HCT116 (cell line): ENCODE measurements around the gene TLE5. TPM values are rescaled to one million over a fixed set of nuclear protein-coding genes. Genes with fewer than 3 reads are reported as not detected.

Source experiments
- ATAC-seq: fragments of 200-7000 bp; cut with Tn5 transposase; 2 replicates; pipeline ENCODE4 v1.9.1; 2020; ENCODE audit warnings: mild to moderate bottlenecking, moderate library complexity
- BruUV-seq: library from RNA; stranded (reverse); fragments of 400-500 nt; replicated peaks from 2 replicates; lab custom pipeline; 2021; lab: Mats Ljungman, UMichigan
- CTCF ChIA-PET: fragments of 300-600 bp; sonication (Branson Sonifier 250); formaldehyde crosslinking; loops from one replicate; lab custom pipeline; 2021; ENCODE audit warnings: antibody characterized with exemption; lab: Charles Lee
- POLR2A ChIA-PET: fragments of 300-600, 350-600 bp; sonication (Branson Sonifier 250); formaldehyde crosslinking; loops from one replicate; lab custom pipeline; 2021; ENCODE audit warnings: antibody characterized with exemption; lab: Charles Lee
- RAD21 ChIA-PET, 2 experiments: fragments of 300-600 bp; sonication (Branson Sonifier 250); formaldehyde crosslinking; loops; one replicate each; lab custom pipeline; 2023; ENCODE audit warnings: low total read pairs in 2 of 2; ENCODE audit not compliant: uncharacterized antibody in 2 of 2, unreplicated experiment in 2 of 2, low non-redundant PET in 1 of 2; lab: Charles Lee
- DNase-seq: peaks from one replicate; pipeline ENCODE4 v3.0.0-alpha.2; 2010; ENCODE audit warnings: low read depth, low spot score
- H2AFZ ChIP-seq: fragments of 200-600 bp; shearing (Covaris generic), sonication (generic); 2 replicates; pipeline ENCODE4 v1.6.1; 2017; ENCODE audit warnings: low read depth, mixed run types, mixed read lengths, antibody characterized with exemption, low read length; ENCODE audit not compliant: poor library complexity, severe bottlenecking
- H3K27ac ChIP-seq: 2 replicates; pipeline ENCODE4 v1.5.1; 2012; ENCODE audit warnings: low read depth, low read length
- H3K27me3 ChIP-seq: fragments of 200-600 bp; sonication (generic); 2 replicates; pipeline ENCODE4 v1.6.1; 2016; ENCODE audit warnings: mixed run types, low read length, mixed read lengths; ENCODE audit not compliant: insufficient read depth
- H3K36me3 ChIP-seq, 2 experiments: fragments of 200-500 bp in 1 of 2; fragments of 200-600 bp in 1 of 2; sonication (Bioruptor generic) in 1 of 2; sonication (generic) in 1 of 2; 2 replicates each; pipeline versions ENCODE4 v1.5.1 to v1.6.1; 2014 to 2016; ENCODE audit warnings: low read length in 2 of 2, inconsistent platforms in 1 of 2, mixed read lengths in 1 of 2, mixed run types in 1 of 2; ENCODE audit not compliant: insufficient read depth in 2 of 2, control insufficient read depth in 1 of 2
- H3K4me1 ChIP-seq, 2 experiments: fragments of 200-600 bp in 1 of 2; sonication (generic) in 1 of 2; 2 replicates each; pipeline versions ENCODE4 v1.5.1 to v1.6.1; 2012 to 2017; ENCODE audit warnings: low read length in 2 of 2, inconsistent platforms in 1 of 2, mild to moderate bottlenecking in 1 of 2, mixed read lengths in 1 of 2, mixed run types in 1 of 2, moderate library complexity in 1 of 2; ENCODE audit not compliant: insufficient read depth in 2 of 2, control insufficient read depth in 1 of 2
- H3K4me2 ChIP-seq: fragments of 200-600 bp; sonication (generic); 2 replicates; pipeline ENCODE4 v1.6.1; 2017; ENCODE audit warnings: mixed run types, low read length, mixed read lengths
- H3K4me3 ChIP-seq, 2 experiments: fragments of 200-600 bp in 1 of 2; sonication (generic) in 1 of 2; replicated peaks in 1 of 2; 2 replicates each; pipeline ENCODE4 v1.5.1; 2011 to 2016; ENCODE audit warnings: low read length in 2 of 2, control low read depth in 1 of 2, low read depth in 1 of 2, mild to moderate bottlenecking in 1 of 2, mixed read lengths in 1 of 2, mixed run types in 1 of 2
- H3K79me2 ChIP-seq: fragments of 200-600 bp; sonication (generic); 2 replicates; pipeline ENCODE4 v1.6.1; 2017; ENCODE audit warnings: mild to moderate bottlenecking, mixed run types, low read length, moderate library complexity, mixed read lengths; ENCODE audit not compliant: insufficient read depth
- H3K9ac ChIP-seq: fragments of 200-600 bp; sonication (generic); 2 replicates; pipeline ENCODE4 v1.6.1; 2016; ENCODE audit warnings: low read length, mixed read lengths
- H3K9me2 ChIP-seq: fragments of 200-600 bp; sonication (generic), shearing (Covaris generic); 2 replicates; pipeline ENCODE4 v1.6.1; 2017; ENCODE audit warnings: mixed run types, mild to moderate bottlenecking, moderate library complexity; ENCODE audit not compliant: insufficient read depth
- H3K9me3 ChIP-seq, 2 experiments: fragments of 200-500 bp in 1 of 2; fragments of 200-600 bp in 1 of 2; sonication (Bioruptor generic) in 1 of 2; sonication (generic) in 1 of 2; 2 replicates each; pipeline ENCODE4 v1.6.1; 2014 to 2017; ENCODE audit warnings: low read length in 2 of 2, mixed read lengths in 2 of 2, inconsistent platforms in 1 of 2, low read depth in 1 of 2, mild to moderate bottlenecking in 1 of 2, mixed run types in 1 of 2, moderate library complexity in 1 of 2; ENCODE audit not compliant: control insufficient read depth in 1 of 2, insufficient read depth in 1 of 2
- H4K20me1 ChIP-seq: fragments of 200-600 bp; sonication (generic), shearing (Covaris generic); 2 replicates; pipeline ENCODE4 v1.6.1; 2017; ENCODE audit warnings: mixed run types, mild to moderate bottlenecking, moderate library complexity; ENCODE audit not compliant: insufficient read depth
- ATF3 ChIP-seq: IDR thresholded peaks from 2 replicates; pipeline ENCODE4 v1.6.1; 2012
- CEBPB ChIP-seq: IDR thresholded peaks from 2 replicates; pipeline ENCODE4 v1.6.1; 2012; ENCODE audit warnings: low read depth
- CTCF ChIP-seq, 3 experiments: fragments of 200-600 bp in 1 of 3; sonication (generic) in 1 of 3; IDR thresholded peaks in 2 of 3; conservative IDR thresholded peaks in 1 of 3; 2 replicates each; pipeline ENCODE4 v1.5.1; 2012 to 2017; ENCODE audit warnings: low read depth in 2 of 3, low read length in 2 of 3, antibody characterized with exemption in 1 of 3, borderline replicate concordance in 1 of 3, control low read depth in 1 of 3, mild to moderate bottlenecking in 1 of 3, mixed read lengths in 1 of 3, mixed run types in 1 of 3, moderate library complexity in 1 of 3; ENCODE audit not compliant: insufficient read depth in 1 of 3
- EGR1 ChIP-seq: IDR thresholded peaks from 2 replicates; pipeline ENCODE4 v1.6.1; 2012; ENCODE audit warnings: low read depth
- ELF1 ChIP-seq: IDR thresholded peaks from 2 replicates; pipeline ENCODE4 v1.6.1; 2012; ENCODE audit warnings: low read depth, borderline replicate concordance
- EZH2 ChIP-seq: fragments of 200-600 bp; sonication (generic); IDR thresholded peaks from 2 replicates; pipeline ENCODE4 v1.6.1; 2017; ENCODE audit warnings: antibody characterized with exemption, mixed run types
- EZH2phosphoT487 ChIP-seq: fragments of 200-600 bp; IDR thresholded peaks from 2 replicates; pipeline ENCODE4 v1.6.1; 2018; ENCODE audit warnings: antibody characterized with exemption, borderline replicate concordance
- FOSL1 ChIP-seq: IDR thresholded peaks from 2 replicates; pipeline ENCODE4 v1.6.1; 2012; ENCODE audit warnings: low read depth
- JUND ChIP-seq: IDR thresholded peaks from 2 replicates; pipeline ENCODE4 v1.6.1; 2012
- POLR2A ChIP-seq: IDR thresholded peaks from 2 replicates; pipeline ENCODE4 v1.7.0; 2011; ENCODE audit warnings: borderline replicate concordance; ENCODE audit not compliant: insufficient read depth, insufficient read length; ENCODE audit errors: extremely low read depth
- POLR2AphosphoS5 ChIP-seq: IDR thresholded peaks from 2 replicates; pipeline ENCODE4 v1.6.1; 2011; ENCODE audit warnings: mild to moderate bottlenecking, low read depth, low read length, moderate library complexity
- RAD21 ChIP-seq: IDR thresholded peaks from 2 replicates; pipeline ENCODE4 v1.6.1; 2012; ENCODE audit warnings: low read depth, mild to moderate bottlenecking
- REST ChIP-seq: IDR thresholded peaks from 2 replicates; pipeline ENCODE4 v1.6.1; 2012; ENCODE audit warnings: low read depth
- SIN3A ChIP-seq: IDR thresholded peaks from 2 replicates; pipeline ENCODE4 v1.6.1; 2012; ENCODE audit warnings: low read depth
- TCF7L2 ChIP-seq: IDR thresholded peaks from 2 replicates; pipeline ENCODE4 v1.7.0; 2011; ENCODE audit warnings: borderline replicate concordance, inconsistent platforms; ENCODE audit not compliant: insufficient read depth, insufficient read length; ENCODE audit errors: extremely low read depth
- YY1 ChIP-seq: IDR thresholded peaks from 2 replicates; pipeline ENCODE4 v1.6.1; 2011; ENCODE audit warnings: low read length, low read depth, moderate library complexity, mild to moderate bottlenecking; ENCODE audit not compliant: insufficient replicate concordance; ENCODE audit errors: extremely low read depth
- ZBTB33 ChIP-seq: IDR thresholded peaks from 2 replicates; pipeline ENCODE4 v1.6.1; 2011; ENCODE audit warnings: mild to moderate bottlenecking, low read length, moderate library complexity; ENCODE audit not compliant: insufficient replicate concordance; ENCODE audit errors: extremely low read depth
- ZFX ChIP-seq: fragments of 450-650 bp; IDR thresholded peaks from 2 replicates; pipeline ENCODE4 v1.6.1; 2017
- intact Hi-C: fragments of 100-400 bp; cut with micrococcal nuclease; formaldehyde crosslinking; loops from 2 replicates; pipeline ENCODE4 v1.10.0; 2022
- total RNA-seq: library from RNA; stranded (reverse); gene quantifications from one replicate; pipeline ENCODE4 v1.2.1, GENCODE V29; 2021; ENCODE audit not compliant: unreplicated experiment

TLE5 gene
- total RNA-seq, 1 experiment from 2014 or later, result 263 TPM

- H2AFZ ChIP-seq, result no peak overlapping the region
- TF ChIP-seq POLR2AphosphoS5 (no peak), ZBTB33 (no peak), EGR1 (no peak), ELF1 (no peak), JUND (no peak), SIN3A (no peak), ATF3 (no peak), CTCF (IDR thresholded peaks at IDR 0.05 in 2 of 3, conservative IDR thresholded peaks at IDR 0.05 in 1 of 3; ENCODE audit: borderline replicate concordance in 1 of 3, insufficient read depth in 1 of 3, low read depth in 2 of 3, low read length in 2 of 3) (no peak), RAD21 (no peak), ZFX (no peak), EZH2 (no peak), TCF7L2 (no peak), EZH2phosphoT487 (no peak), YY1 (no peak), CEBPB (no peak), FOSL1 (no peak), REST (no peak), POLR2A (no peak)
- TF ChIP-seq, all 23 proteins: peak for 0
- no peak overlapping the region for H3K27ac ChIP-seq
- H3K79me2 ChIP-seq, result no peaks in the 10 kb centered on the region
- H3K9ac ChIP-seq, result no peak overlapping the region
- intact Hi-C loops, result no loop called here
- H3K9me2 ChIP-seq, result no peaks in the 10 kb centered on the region
- ChIA-PET CTCF (no interaction called here), POLR2A (no interaction called here), RAD21 (no interaction called here)
- no peaks in the 10 kb centered on the region for H3K27me3 ChIP-seq
- H3K4me3 ChIP-seq, result no peak overlapping the region
- H3K36me3 ChIP-seq, result no peaks in the 10 kb centered on the region
- H3K4me2 ChIP-seq, result no peak overlapping the region
- no TSS peak for BruUV-seq
- peaks cover 24 to 35% of the 10 kb centered on the region in 2 experiments for H3K4me1 ChIP-seq
- DNase-seq (no peak), ATAC-seq (no peak)
- H3K9me3 ChIP-seq, result no peaks in the 10 kb centered on the region
- no peaks in the 10 kb centered on the region for H4K20me1 ChIP-seq
Observed at GRCh38 chr19:3041327-3041726, 21.0 kb downstream of the TLE5 start.
